Stimulated activated CD8-positive, alpha-beta memory T cell treated with anti-CD3 and anti-CD28 coated beads, Interleukin-4, amount 100 ng/mL, for 1 hour (primary cell): ENCODE data around the gene PYROXD2.

Source experiments
- DNase-seq, 2 donors: peaks; one replicate each; pipeline ENCODE4 v3.0.0-alpha.2; 2020; ENCODE audit warnings: low read depth in 2 of 2, low spot score in 1 of 2

Gene PYROXD2

GRCh38 chr10:98435178-98435577 lies 20.2 kb upstream of the PYROXD2 start:
- no peak for DNase-seq

- no peak for DNase-seq
These were observed 19.1 kb upstream of the PYROXD2 start for GRCh38 chr10:98433881-98434732.

- no peak for DNase-seq
These were observed 18.4 kb upstream of the PYROXD2 start for GRCh38 chr10:98433371-98433770.

GRCh38 chr10:98432330-98432729 lies 17.3 kb upstream of the PYROXD2 start:
- DNase-seq, result no peak

GRCh38 chr10:98431016-98431415 lies 16.0 kb upstream of the PYROXD2 start:
- DNase-seq, result no peak

GRCh38 chr10:98430427-98430826 lies 15.4 kb upstream of the PYROXD2 start:
- DNase-seq, result no peak

GRCh38 chr10:98429320-98430072 lies 14.5 kb upstream of the PYROXD2 start:
- no peak for DNase-seq

GRCh38 chr10:98427011-98427515 lies 12.1 kb upstream of the PYROXD2 start:
- DNase-seq, result no peak

GRCh38 chr10:98425511-98426352 lies 10.8 kb upstream of the PYROXD2 start:
- DNase-seq, result peak in 1 of 2 donors; percentile 21

- no peak for DNase-seq
These were observed 9.6 kb upstream of the PYROXD2 start for GRCh38 chr10:98424295-98425254.

- no peak for DNase-seq
These were observed 8.7 kb upstream of the PYROXD2 start for GRCh38 chr10:98423691-98424120.

- DNase-seq, result no peak
These were observed 7.2 kb upstream of the PYROXD2 start for GRCh38 chr10:98422182-98422581.

GRCh38 chr10:98420786-98421185 lies 5.8 kb upstream of the PYROXD2 start:
- DNase-seq, result no peak

- DNase-seq, result no peak
These were observed 4.7 kb upstream of the PYROXD2 start for GRCh38 chr10:98419469-98420261.

GRCh38 chr10:98418665-98419468 lies 3.9 kb upstream of the PYROXD2 start:
- DNase-seq, result no peak

GRCh38 chr10:98417973-98418664 lies 3.1 kb upstream of the PYROXD2 start:
- no peak for DNase-seq

- DNase-seq, result no peak
These were observed 2.5 kb upstream of the PYROXD2 start for GRCh38 chr10:98417481-98417959.
